Activated CD8-positive, alpha-beta memory T cell treated with anti-CD3 and anti-CD28 coated beads for 24 hours (primary cell): ENCODE results near the gene PCDH9.

ENCODE experiments used
- DNase-seq: peaks from one replicate; pipeline ENCODE4 v3.0.0-alpha.2; 2020

The PCDH9 gene

GRCh38 chr13:66348745-66349690 lies 881.1 kb downstream of the PCDH9 start:
- no peak for DNase-seq

GRCh38 chr13:66347486-66348117 lies 882.5 kb downstream of the PCDH9 start:
- no peak for DNase-seq

GRCh38 chr13:66345971-66346370 lies 884.2 kb downstream of the PCDH9 start:
- no peak for DNase-seq

- DNase-seq: no peak
Measured at GRCh38 chr13:66345518-66345810, 884.7 kb downstream of the PCDH9 start.

- DNase-seq: no peak
Measured at GRCh38 chr13:66344805-66345517, 885.2 kb downstream of the PCDH9 start.

- no peak for DNase-seq
Measured at GRCh38 chr13:66343224-66343828, 886.8 kb downstream of the PCDH9 start.

GRCh38 chr13:66341635-66342377 lies 888.3 kb downstream of the PCDH9 start:
- DNase-seq: no peak

- DNase-seq: no peak
Measured at GRCh38 chr13:66339214-66339613, 890.9 kb downstream of the PCDH9 start.

- DNase-seq: no peak
Measured at GRCh38 chr13:66338542-66338941, 891.6 kb downstream of the PCDH9 start.

GRCh38 chr13:66335626-66336025 lies 894.5 kb downstream of the PCDH9 start:
- no peak for DNase-seq

- DNase-seq: no peak
Measured at GRCh38 chr13:66329988-66330451, 900.1 kb downstream of the PCDH9 start.

- DNase-seq: no peak
Measured at GRCh38 chr13:66328476-66328875, 901.7 kb downstream of the PCDH9 start.

GRCh38 chr13:66323745-66324347 lies 906.3 kb downstream of the PCDH9 start:
- DNase-seq: no peak

GRCh38 chr13:66322936-66323335 lies 907.2 kb downstream of the PCDH9 start:
- DNase-seq: no peak

- DNase-seq: no peak
Measured at GRCh38 chr13:66322193-66322740, 907.9 kb downstream of the PCDH9 start.

- no peak for DNase-seq
Measured at GRCh38 chr13:66314911-66315310, 915.2 kb downstream of the PCDH9 start.

- DNase-seq: no peak
Measured at GRCh38 chr13:66313413-66313812, 916.7 kb downstream of the PCDH9 start.

GRCh38 chr13:66312312-66313087 lies 917.6 kb downstream of the PCDH9 start:
- no peak for DNase-seq

GRCh38 chr13:66305961-66306617 lies 924.0 kb downstream of the PCDH9 start:
- DNase-seq: no peak

GRCh38 chr13:66301482-66301881 lies 928.7 kb downstream of the PCDH9 start:
- DNase-seq: no peak
